ENCODE results near the gene CHKB.

Gene CHKB

GRCh38 chr22:50570861-50571260 is 11.8 kb downstream of the CHKB start:
- Histone ChIP-seq H3K4me1 (ENCODE audit: control insufficient read depth, insufficient read depth, low read length, poor library complexity, severe bottlenecking) (no peaks in the 10 kb centered on the region), H3K4me3 (ENCODE audit: extremely low read depth, insufficient read depth, low read length, poor library complexity, severe bottlenecking) (no peak overlapping the region), H3K9me3 (ENCODE audit: control insufficient read depth, low read length) (no peaks in the 10 kb centered on the region), H3K36me3 (ENCODE audit: control insufficient read depth, insufficient read depth, low read length) (peaks cover 53% of the 10 kb centered on the region), H3K27ac (ENCODE audit: low read depth, low read length, severe bottlenecking) (no peak overlapping the region)
- 92 to 94% methylated on average over 11 to 12 of the region's 12 CpGs for WGBS, 2 experiments (ENCODE audit: insufficient coverage in 2 of 2)

- 96 to 97% methylated on average over 12 to 13 of the region's 13 CpGs for WGBS, 2 experiments (ENCODE audit: insufficient coverage in 2 of 2)
- Histone ChIP-seq H3K27ac (ENCODE audit: low read depth, low read length, severe bottlenecking) (no peak overlapping the region), H3K9me3 (ENCODE audit: control insufficient read depth, low read length) (no peaks in the 10 kb centered on the region), H3K4me3 (ENCODE audit: extremely low read depth, insufficient read depth, low read length, poor library complexity, severe bottlenecking) (no peak overlapping the region), H3K36me3 (ENCODE audit: control insufficient read depth, insufficient read depth, low read length) (peaks cover 49% of the 10 kb centered on the region), H3K4me1 (ENCODE audit: control insufficient read depth, insufficient read depth, low read length, poor library complexity, severe bottlenecking) (no peaks in the 10 kb centered on the region)
Observed at GRCh38 chr22:50569896-50570535, 12.6 kb downstream of the CHKB start.

GRCh38 chr22:50569041-50569459 is 13.6 kb downstream of the CHKB start:
- H3K4me1 ChIP-seq (ENCODE audit: control insufficient read depth, insufficient read depth, low read length, poor library complexity, severe bottlenecking), result no peaks in the 10 kb centered on the region
- no peaks in the 10 kb centered on the region for H3K9me3 ChIP-seq (ENCODE audit: control insufficient read depth, low read length)
- no peak overlapping the region for H3K27ac ChIP-seq (ENCODE audit: low read depth, low read length, severe bottlenecking)
- peaks cover 47% of the 10 kb centered on the region for H3K36me3 ChIP-seq (ENCODE audit: control insufficient read depth, insufficient read depth, low read length)
- no peak overlapping the region for H3K4me3 ChIP-seq (ENCODE audit: extremely low read depth, insufficient read depth, low read length, poor library complexity, severe bottlenecking)
- WGBS, 2 experiments (ENCODE audit: insufficient coverage in 2 of 2), result 96 to 99% methylated on average over 4 to 7 of the region's 8 CpGs

GRCh38 chr22:50568626-50569025 is 14.0 kb downstream of the CHKB start:
- WGBS, 2 experiments (ENCODE audit: insufficient coverage in 2 of 2), result 94 to 97% methylated on average over 7 of the region's 7 CpGs
- Histone ChIP-seq H3K27ac (ENCODE audit: low read depth, low read length, severe bottlenecking) (no peak overlapping the region), H3K36me3 (ENCODE audit: control insufficient read depth, insufficient read depth, low read length) (peaks cover 44% of the 10 kb centered on the region), H3K4me3 (ENCODE audit: extremely low read depth, insufficient read depth, low read length, poor library complexity, severe bottlenecking) (no peak overlapping the region), H3K9me3 (ENCODE audit: control insufficient read depth, low read length) (no peaks in the 10 kb centered on the region), H3K4me1 (ENCODE audit: control insufficient read depth, insufficient read depth, low read length, poor library complexity, severe bottlenecking) (no peaks in the 10 kb centered on the region)

GRCh38 chr22:50567721-50568252 is 14.9 kb downstream of the CHKB start:
- no peak overlapping the region for H3K27ac ChIP-seq (ENCODE audit: low read depth, low read length, severe bottlenecking)
- 94 to 95% methylated on average over 5 to 7 of the region's 7 CpGs for WGBS, 2 experiments (ENCODE audit: insufficient coverage in 2 of 2)
- H3K36me3 ChIP-seq (ENCODE audit: control insufficient read depth, insufficient read depth, low read length), result peaks cover 43% of the 10 kb centered on the region
- H3K4me3 ChIP-seq (ENCODE audit: extremely low read depth, insufficient read depth, low read length, poor library complexity, severe bottlenecking), result no peak overlapping the region
- no peaks in the 10 kb centered on the region for H3K9me3 ChIP-seq (ENCODE audit: control insufficient read depth, low read length)
- H3K4me1 ChIP-seq (ENCODE audit: control insufficient read depth, insufficient read depth, low read length, poor library complexity, severe bottlenecking), result no peaks in the 10 kb centered on the region

- WGBS, 2 experiments (ENCODE audit: insufficient coverage in 2 of 2), result 91 to 92% methylated on average over 9 to 11 of the region's 11 CpGs
- Histone ChIP-seq H3K9me3 (ENCODE audit: control insufficient read depth, low read length) (no peaks in the 10 kb centered on the region), H3K4me1 (ENCODE audit: control insufficient read depth, insufficient read depth, low read length, poor library complexity, severe bottlenecking) (no peaks in the 10 kb centered on the region), H3K4me3 (ENCODE audit: extremely low read depth, insufficient read depth, low read length, poor library complexity, severe bottlenecking) (no peak overlapping the region), H3K36me3 (ENCODE audit: control insufficient read depth, insufficient read depth, low read length) (peaks cover 10% of the 10 kb centered on the region), H3K27ac (ENCODE audit: low read depth, low read length, severe bottlenecking) (no peak overlapping the region)
Observed at GRCh38 chr22:50564289-50564688, 18.4 kb downstream of the CHKB start.

- Histone ChIP-seq H3K4me3 (ENCODE audit: extremely low read depth, insufficient read depth, low read length, poor library complexity, severe bottlenecking) (peak overlapping the region; percentile 43), H3K36me3 (ENCODE audit: control insufficient read depth, insufficient read depth, low read length) (peaks cover 6% of the 10 kb centered on the region), H3K4me1 (ENCODE audit: control insufficient read depth, insufficient read depth, low read length, poor library complexity, severe bottlenecking) (no peaks in the 10 kb centered on the region), H3K9me3 (ENCODE audit: control insufficient read depth, low read length) (no peaks in the 10 kb centered on the region), H3K27ac (ENCODE audit: low read depth, low read length, severe bottlenecking) (no peak overlapping the region)
- 37 to 38% methylated on average over 12 to 14 of the region's 17 CpGs for WGBS, 2 experiments (ENCODE audit: insufficient coverage in 2 of 2)
Observed at GRCh38 chr22:50563413-50564160, 19.1 kb downstream of the CHKB start.

GRCh38 chr22:50562523-50563412 is 19.9 kb downstream of the CHKB start, which contains the start of gene SYCE3:
Gene SYCE3, minus strand, starts transcription at chr22:50562919. Its CDS starts 6,514 bp downstream, at chr22:50556405.
- 2 to 3% methylated on average over 39 to 50 of the region's 61 CpGs for WGBS, 2 experiments (ENCODE audit: insufficient coverage in 2 of 2)
- H3K27ac ChIP-seq (ENCODE audit: low read depth, low read length, severe bottlenecking), result no peak within 1 kb of the TSS
- peaks cover 4% of the 10 kb centered on the region for H3K36me3 ChIP-seq (ENCODE audit: control insufficient read depth, insufficient read depth, low read length)
- H3K4me1 ChIP-seq (ENCODE audit: control insufficient read depth, insufficient read depth, low read length, poor library complexity, severe bottlenecking), result no peaks in the 10 kb centered on the region
- H3K9me3 ChIP-seq (ENCODE audit: control insufficient read depth, low read length), result no peaks in the 10 kb centered on the region
- peak within 1 kb of the TSS; percentile 43 for H3K4me3 ChIP-seq (ENCODE audit: extremely low read depth, insufficient read depth, low read length, poor library complexity, severe bottlenecking)

- Histone ChIP-seq H3K36me3 (ENCODE audit: control insufficient read depth, insufficient read depth, low read length) (no peaks in the 10 kb centered on the region), H3K4me3 (ENCODE audit: extremely low read depth, insufficient read depth, low read length, poor library complexity, severe bottlenecking) (no peak overlapping the region), H3K4me1 (ENCODE audit: control insufficient read depth, insufficient read depth, low read length, poor library complexity, severe bottlenecking) (no peaks in the 10 kb centered on the region), H3K27ac (ENCODE audit: low read depth, low read length, severe bottlenecking) (no peak overlapping the region), H3K9me3 (ENCODE audit: control insufficient read depth, low read length) (no peaks in the 10 kb centered on the region)
- WGBS, 2 experiments (ENCODE audit: insufficient coverage in 2 of 2), result 82 to 83% methylated on average over 10 to 18 of the region's 34 CpGs
Observed at GRCh38 chr22:50561401-50562358, 21.0 kb downstream of the CHKB start.
